HEK293 (cell line): ENCODE measurements around the gene PARP15.
A peak's percentile ranks its signal among the peaks of the same experiment; 100 is the strongest.

Source experiments
- CTCF ChIA-PET: fragments of 350-600 bp; formaldehyde crosslinking; extraction: SDS; loops from one replicate; lab custom pipeline; 2021; ENCODE audit warnings: antibody characterized with exemption; lab: Yijun Ruan, JAX
- POLR2A ChIA-PET: fragments of 300-600 bp; formaldehyde crosslinking; extraction: SDS; loops from one replicate; lab custom pipeline; 2020; ENCODE audit warnings: antibody characterized with exemption, inconsistent platforms; lab: Yijun Ruan, JAX
- H3K27ac ChIP-seq: fragments of 200-500 bp; sonication (Bioruptor generic); 2 replicates; pipeline ENCODE4 v1.5.1; 2014; ENCODE audit warnings: low read depth, low read length, control low read depth, inconsistent platforms; ENCODE audit errors: extremely low read depth
- H3K36me3 ChIP-seq, 2 experiments: fragments of 200-500 bp in 1 of 2; sonication (Bioruptor generic) in 1 of 2; 1 replicate in 1 of 2; 2 replicates in 1 of 2; pipeline ENCODE4 v1.5.1; 2014 to 2017; ENCODE audit warnings: inconsistent platforms in 2 of 2, low read length in 2 of 2; ENCODE audit not compliant: control insufficient read depth in 2 of 2, insufficient read depth in 1 of 2
- H3K4me1 ChIP-seq: fragments of 200-500 bp; sonication (Bioruptor generic); 2 replicates; pipeline ENCODE4 v1.5.1; 2014; ENCODE audit warnings: mild to moderate bottlenecking, low read length, inconsistent platforms; ENCODE audit not compliant: control insufficient read depth, insufficient read depth
- H3K4me3 ChIP-seq: 2 replicates; pipeline ENCODE4 v1.5.1; 2011; ENCODE audit warnings: low read depth, mild to moderate bottlenecking, control low read depth, low read length, moderate library complexity
- H3K9me3 ChIP-seq: fragments of 200-500 bp; sonication (Bioruptor generic); 2 replicates; pipeline ENCODE4 v1.5.1; 2014; ENCODE audit warnings: low read depth, low read length, inconsistent platforms; ENCODE audit not compliant: control insufficient read depth, insufficient read depth
- ATF2 ChIP-seq: fragments of 450-650 bp; formaldehyde crosslinking; IDR thresholded peaks from 2 replicates; pipeline ENCODE4 v1.5.1; 2016; ENCODE audit warnings: missing biosample characterization, missing genetic modification characterization, low read depth
- GFI1B ChIP-seq: fragments of 450-650 bp; formaldehyde crosslinking; IDR thresholded peaks from 2 replicates; pipeline ENCODE4 v1.5.1; 2016; ENCODE audit warnings: missing biosample characterization, missing genetic modification characterization
- GLI4 ChIP-seq: fragments of 450-650 bp; formaldehyde crosslinking; IDR thresholded peaks from 2 replicates; pipeline ENCODE4 v1.5.1; 2016; ENCODE audit warnings: missing biosample characterization, missing genetic modification characterization
- OSR2 ChIP-seq: fragments of 450-650 bp; formaldehyde crosslinking; IDR thresholded peaks from 2 replicates; pipeline ENCODE4 v1.5.1; 2016; ENCODE audit warnings: missing biosample characterization, missing genetic modification characterization
- SETDB1 ChIP-seq: IDR thresholded peaks from one replicate; pipeline ENCODE4 v1.6.1; 2017; ENCODE audit warnings: mild to moderate bottlenecking, low read length, moderate library complexity, mixed read lengths; ENCODE audit not compliant: insufficient read length
- TCF7L2 ChIP-seq: IDR thresholded peaks from 2 replicates; pipeline ENCODE4 v1.6.1; 2011; ENCODE audit warnings: low read depth, mild to moderate bottlenecking, inconsistent platforms, low read length, moderate library complexity, borderline replicate concordance
- ZFP37 ChIP-seq: fragments of 450-650 bp; formaldehyde crosslinking; IDR thresholded peaks from 2 replicates; pipeline ENCODE4 v1.5.1; 2016; ENCODE audit warnings: missing biosample characterization, missing genetic modification characterization
- ZNF214 ChIP-seq: fragments of 450-650 bp; formaldehyde crosslinking; IDR thresholded peaks from 2 replicates; pipeline ENCODE4 v1.5.1; 2017; ENCODE audit warnings: missing biosample characterization, mild to moderate bottlenecking, missing genetic modification characterization, borderline replicate concordance
- ZNF311 ChIP-seq: fragments of 450-650 bp; formaldehyde crosslinking; IDR thresholded peaks from 2 replicates; pipeline ENCODE4 v1.5.1; 2017; ENCODE audit warnings: missing biosample characterization, missing genetic modification characterization, borderline replicate concordance
- ZNF324 ChIP-seq: fragments of 450-650 bp; formaldehyde crosslinking; IDR thresholded peaks from 2 replicates; pipeline ENCODE4 v1.5.1; 2016; ENCODE audit warnings: missing biosample characterization, missing genetic modification characterization
- ZNF423 ChIP-seq: fragments of 450-650 bp; formaldehyde crosslinking; IDR thresholded peaks from 2 replicates; pipeline ENCODE4 v1.5.1; 2016; ENCODE audit warnings: missing biosample characterization, missing genetic modification characterization
- ZNF426 ChIP-seq: fragments of 450-650 bp; formaldehyde crosslinking; IDR thresholded peaks from 2 replicates; pipeline ENCODE4 v1.5.1; 2017; ENCODE audit warnings: missing biosample characterization, missing genetic modification characterization, mild to moderate bottlenecking, inconsistent platforms, moderate library complexity
- ZNF510 ChIP-seq: fragments of 450-650 bp; formaldehyde crosslinking; IDR thresholded peaks from 2 replicates; pipeline ENCODE4 v1.5.1; 2018; ENCODE audit warnings: mild to moderate bottlenecking, missing genetic modification characterization, missing biosample characterization; ENCODE audit not compliant: insufficient replicate concordance
- ZNF626 ChIP-seq: fragments of 450-650 bp; sonication (Bioruptor Pico); formaldehyde crosslinking; IDR thresholded peaks from 2 replicates; pipeline ENCODE4 v1.5.1; 2018; ENCODE audit warnings: missing biosample characterization, missing genetic modification characterization, inconsistent platforms
- ZNF629 ChIP-seq: fragments of 450-650 bp; formaldehyde crosslinking; IDR thresholded peaks from 2 replicates; pipeline ENCODE4 v1.5.1; 2017; ENCODE audit warnings: missing biosample characterization, missing genetic modification characterization
- ZNF639 ChIP-seq: fragments of 450-650 bp; formaldehyde crosslinking; IDR thresholded peaks from 2 replicates; pipeline ENCODE4 v1.5.1; 2016; ENCODE audit warnings: missing biosample characterization, missing genetic modification characterization
- ZNF670 ChIP-seq: fragments of 450-650 bp; formaldehyde crosslinking; IDR thresholded peaks from 2 replicates; pipeline ENCODE4 v1.5.1; 2016; ENCODE audit warnings: missing biosample characterization, missing genetic modification characterization, low read depth
- ZNF701 ChIP-seq: fragments of 450-650 bp; formaldehyde crosslinking; IDR thresholded peaks from 2 replicates; pipeline ENCODE4 v1.5.1; 2016; ENCODE audit warnings: missing biosample characterization, missing genetic modification characterization
- ZNF704 ChIP-seq: fragments of 450-650 bp; formaldehyde crosslinking; IDR thresholded peaks from 2 replicates; pipeline ENCODE4 v1.5.1; 2016; ENCODE audit warnings: missing biosample characterization, missing genetic modification characterization
- ZNF768 ChIP-seq: fragments of 450-650 bp; formaldehyde crosslinking; IDR thresholded peaks from 2 replicates; pipeline ENCODE4 v1.5.1; 2018; ENCODE audit warnings: missing biosample characterization, mild to moderate bottlenecking, missing genetic modification characterization

Gene PARP15

GRCh38 chr3:122627301-122627700 lies 49.9 kb downstream of the PARP15 start:
- Histone ChIP-seq H3K27ac (no peak overlapping the region), H3K4me3 (no peak overlapping the region), H3K9me3 (no peaks in the 10 kb centered on the region), H3K4me1 (no peaks in the 10 kb centered on the region), H3K36me3 (no peaks in the 10 kb centered on the region)
- TF ChIP-seq ATF2: no peak
- no peak for TF ChIP-seq ZNF324 (tag by site-specific recombination)
- no peak for TF ChIP-seq SETDB1
- TF ChIP-seq ZNF704 (tag by site-specific recombination): no peak
- TF ChIP-seq ZNF426 (tag by site-specific recombination): no peak
- TF ChIP-seq ZNF626 (tag by site-specific recombination): no peak
- TF ChIP-seq ZNF701: no peak
- no peak for TF ChIP-seq TCF7L2
- TF ChIP-seq ZNF311 (tag by site-specific recombination): no peak
- TF ChIP-seq OSR2 (tag by site-specific recombination): no peak
- TF ChIP-seq ZNF670 (tag by site-specific recombination): no peak
- TF ChIP-seq ZNF510 (tag by site-specific recombination): no peak
- no peak for TF ChIP-seq ZNF214 (tag by site-specific recombination)
- no peak for TF ChIP-seq ZNF629 (tag by site-specific recombination)
- TF ChIP-seq ZNF639 (tag by site-specific recombination): no peak
- no peak for TF ChIP-seq GFI1B
- TF ChIP-seq ZFP37 (tag by site-specific recombination): no peak
- no peak for TF ChIP-seq ZNF768 (tag by site-specific recombination)
- no peak for TF ChIP-seq ZNF423 (tag by site-specific recombination)
- CTCF ChIA-PET: interaction anchor here (0.6 kb wide), 1 partner anchor 18 kb away, joined by 4 read pairs; no protein-coding TSS in a partner anchor
- POLR2A ChIA-PET: no interaction called here

- Histone ChIP-seq H3K36me3 (no peaks in the 10 kb centered on the region), H3K4me1 (no peaks in the 10 kb centered on the region)
- POLR2A ChIA-PET: no interaction called here
- peak; percentile 41 for TF ChIP-seq ZNF629 (tag by site-specific recombination)
- no peak for TF ChIP-seq GLI4
- peak; percentile 75 for TF ChIP-seq ATF2
- TF ChIP-seq, all 188 proteins: peak for 2
- CTCF ChIA-PET: interaction anchor here (0.5 to 0.6 kb wide), 3 partner anchors 44 to 160 kb away, joined by 3 read pairs; no protein-coding TSS in a partner anchor
- H3K4me3 ChIP-seq: no peak overlapping the region
- no peaks in the 10 kb centered on the region for H3K9me3 ChIP-seq
- no peak overlapping the region for H3K27ac ChIP-seq
Observed at GRCh38 chr3:122628567-122628966, 51.1 kb downstream of the PARP15 start.
